MM.1S (cell line): ENCODE data around the gene AUTS2.

Experiments
- DNase-seq: peaks from one replicate; pipeline ENCODE4 v3.0.0-alpha.2; 2015
- H2AFZ ChIP-seq: fragments of 300-600 bp; sonication (generic); 2 replicates; pipeline ENCODE4 v1.6.0; 2016; ENCODE audit warnings: antibody characterized with exemption, low read length
- H3F3A ChIP-seq: fragments of 300-600 bp; sonication (generic); 2 replicates; pipeline ENCODE4 v1.6.1; 2016; ENCODE audit warnings: mild to moderate bottlenecking, antibody characterized with exemption, low read length, moderate library complexity, mixed read lengths; ENCODE audit not compliant: insufficient read depth
- H3K27ac ChIP-seq: fragments of 300-600 bp; sonication (generic); 2 replicates; pipeline ENCODE4 v1.5.1; 2016; ENCODE audit warnings: mild to moderate bottlenecking, low read length
- H3K27me3 ChIP-seq: fragments of 300-600 bp; sonication (generic); replicated peaks from 2 replicates; pipeline ENCODE4 v1.6.0; 2016; ENCODE audit warnings: low read length; ENCODE audit not compliant: insufficient read depth
- H3K36me3 ChIP-seq: fragments of 300-600 bp; sonication (generic); replicated peaks from 2 replicates; pipeline ENCODE4 v1.6.1; 2016; ENCODE audit warnings: mild to moderate bottlenecking, low read length, mixed read lengths; ENCODE audit not compliant: insufficient read depth
- H3K4me1 ChIP-seq: fragments of 300-600 bp; sonication (generic); 2 replicates; pipeline ENCODE4 v1.6.1; 2016; ENCODE audit warnings: low read length, mixed read lengths
- H3K4me2 ChIP-seq: fragments of 300-600 bp; sonication (generic); 2 replicates; pipeline ENCODE4 v1.6.0; 2016; ENCODE audit warnings: low read depth, low read length
- H3K4me3 ChIP-seq: fragments of 300-600 bp; sonication (generic); 2 replicates; pipeline ENCODE4 v1.5.1; 2016; ENCODE audit warnings: low read length, mixed read lengths
- H3K79me2 ChIP-seq: fragments of 300-600 bp; sonication (generic); 2 replicates; pipeline ENCODE4 v1.6.1; 2016; ENCODE audit warnings: mixed run types, low read length, mixed read lengths
- H3K9ac ChIP-seq: fragments of 300-600 bp; sonication (generic); 2 replicates; pipeline ENCODE4 v1.6.1; 2016; ENCODE audit warnings: low read length, mixed read lengths
- H3K9me2 ChIP-seq: fragments of 300-600 bp; sonication (generic); replicated peaks from 2 replicates; pipeline ENCODE4 v1.6.1; 2016; ENCODE audit warnings: mild to moderate bottlenecking, low read length, mixed read lengths; ENCODE audit not compliant: insufficient read depth
- H3K9me3 ChIP-seq: fragments of 300-600 bp; sonication (generic); replicated peaks from 2 replicates; pipeline ENCODE4 v1.6.1; 2016; ENCODE audit warnings: mild to moderate bottlenecking, low read length, mixed read lengths; ENCODE audit not compliant: insufficient read depth
- H4K20me1 ChIP-seq: fragments of 300-600 bp; sonication (generic); 2 replicates; pipeline ENCODE4 v1.6.1; 2016; ENCODE audit warnings: mild to moderate bottlenecking, low read length, moderate library complexity, mixed read lengths; ENCODE audit not compliant: insufficient read depth
- CTCF ChIP-seq: fragments of 300-600 bp; sonication (generic); IDR thresholded peaks from 2 replicates; pipeline ENCODE4 v1.5.1; 2016; ENCODE audit warnings: antibody characterized with exemption, low read length, mixed read lengths
- EZH2 ChIP-seq: fragments of 300-600 bp; sonication (generic); optimal IDR thresholded peaks from 2 replicates; pipeline ENCODE3; 2017; ENCODE audit warnings: low read depth, mild to moderate bottlenecking, antibody characterized with exemption, low read length, mixed read lengths
- EZH2phosphoT487 ChIP-seq: fragments of 300-600 bp; sonication (generic); IDR thresholded peaks from 2 replicates; pipeline ENCODE4 v1.6.1; 2018; ENCODE audit warnings: antibody characterized with exemption, low read length

Gene AUTS2

GRCh38 chr7:69819333-69819705, 221.0 kb downstream of the AUTS2 start:
- Histone ChIP-seq H3K27me3 (no peaks in the 10 kb centered on the region), H3K79me2 (no peaks in the 10 kb centered on the region), H3K9me2 (no peaks in the 10 kb centered on the region), H3K4me3 (no peak overlapping the region), H3K4me2 (no peak overlapping the region), H3K36me3 (no peaks in the 10 kb centered on the region), H2AFZ (no peak overlapping the region), H3K27ac (no peak overlapping the region), H4K20me1 (no peaks in the 10 kb centered on the region), H3K9ac (no peak overlapping the region), H3F3A (no peaks in the 10 kb centered on the region), H3K4me1 (no peaks in the 10 kb centered on the region), H3K9me3 (no peaks in the 10 kb centered on the region)
- no peak for TF ChIP-seq CTCF
- TF ChIP-seq EZH2: no peak
- DNase-seq: no peak

GRCh38 chr7:69820479-69821192, 222.4 kb downstream of the AUTS2 start:
- no peaks in the 10 kb centered on the region for H3F3A ChIP-seq
- TF ChIP-seq EZH2phosphoT487: no peak
- TF ChIP-seq CTCF: no peak
- no peak for TF ChIP-seq EZH2
- H3K36me3 ChIP-seq: no peaks in the 10 kb centered on the region
- no peak for DNase-seq
- no peak overlapping the region for H3K4me2 ChIP-seq
- no peaks in the 10 kb centered on the region for H3K9me3 ChIP-seq
- no peak overlapping the region for H3K4me3 ChIP-seq
- no peak overlapping the region for H3K9ac ChIP-seq
- H3K27me3 ChIP-seq: no peaks in the 10 kb centered on the region
- H3K9me2 ChIP-seq: no peaks in the 10 kb centered on the region
- H3K4me1 ChIP-seq: no peaks in the 10 kb centered on the region
- no peak overlapping the region for H3K27ac ChIP-seq
- H3K79me2 ChIP-seq: no peaks in the 10 kb centered on the region
- H4K20me1 ChIP-seq: no peaks in the 10 kb centered on the region
- no peak overlapping the region for H2AFZ ChIP-seq

- Histone ChIP-seq H3K9ac (no peak overlapping the region), H3K79me2 (no peaks in the 10 kb centered on the region), H3K4me2 (no peak overlapping the region)
These were observed 224.1 kb downstream of the AUTS2 start for GRCh38 chr7:69822386-69822785.

More at GRCh38 chr7:69822386-69822785, 224.1 kb downstream of the AUTS2 start:
- Histone ChIP-seq H3K36me3 (no peaks in the 10 kb centered on the region), H3K27ac (no peak overlapping the region), H4K20me1 (no peaks in the 10 kb centered on the region), H3K9me3 (no peaks in the 10 kb centered on the region), H3K9me2 (no peaks in the 10 kb centered on the region), H2AFZ (no peak overlapping the region), H3K4me1 (no peaks in the 10 kb centered on the region), H3F3A (no peaks in the 10 kb centered on the region), H3K4me3 (no peak overlapping the region), H3K27me3 (no peaks in the 10 kb centered on the region)
- DNase-seq: no peak
- TF ChIP-seq EZH2 (no peak), EZH2phosphoT487 (no peak), CTCF (no peak)
